Amniotic stem cell (primary cell): Measurements from ENCODE around the gene DNAI4.
"Not testable (repeated sequence)": the region's sequence is repeated elsewhere in the genome, so short reads cannot be mapped to it uniquely, and the experiment has no call there.

Experiments used
- DNase-seq: peaks from one replicate; lab custom pipeline; 2025; lab: John Stamatoyannopoulos, UW

DNAI4 gene

GRCh38 chr1:66929691-66929998 is 5.0 kb upstream of the DNAI4 start:
- peak; percentile 66 for DNase-seq

- DNase-seq: no peak
These were observed 4.6 kb upstream of the DNAI4 start for GRCh38 chr1:66929146-66929688.

- DNase-seq: no peak
These were observed 2.9 kb upstream of the DNAI4 start for GRCh38 chr1:66927528-66927927.

- DNase-seq: no peak
These were observed 1.3 kb upstream of the DNAI4 start for GRCh38 chr1:66925944-66926343.

GRCh38 chr1:66925558-66925910 is 878 bp upstream of the DNAI4 start:
- no peak for DNase-seq

- no peak for DNase-seq
These were observed 4.1 kb downstream of the DNAI4 start for GRCh38 chr1:66920543-66920942.

- no peak for DNase-seq
These were observed 4.8 kb downstream of the DNAI4 start for GRCh38 chr1:66919828-66920227.

GRCh38 chr1:66919063-66919462 is 5.6 kb downstream of the DNAI4 start:
- no peak for DNase-seq

GRCh38 chr1:66917476-66917875 is 7.2 kb downstream of the DNAI4 start:
- no peak for DNase-seq

GRCh38 chr1:66916320-66916719 is 8.3 kb downstream of the DNAI4 start:
- no peak for DNase-seq

GRCh38 chr1:66915203-66915602 is 9.5 kb downstream of the DNAI4 start:
- not testable (repeated sequence) for DNase-seq

- DNase-seq: no peak
These were observed 30.9 kb downstream of the DNAI4 start for GRCh38 chr1:66893712-66894111.

- DNase-seq: no peak
These were observed 34.0 kb downstream of the DNAI4 start for GRCh38 chr1:66890621-66891020.

GRCh38 chr1:66889030-66889429 is 35.6 kb downstream of the DNAI4 start:
- no peak for DNase-seq

GRCh38 chr1:66876664-66877063 is 48.0 kb downstream of the DNAI4 start:
- DNase-seq: no peak

GRCh38 chr1:66873111-66873510 is 51.5 kb downstream of the DNAI4 start:
- DNase-seq: no peak

GRCh38 chr1:66872024-66872423 is 52.6 kb downstream of the DNAI4 start:
- not testable (repeated sequence) for DNase-seq

- DNase-seq: no peak
These were observed 57.2 kb downstream of the DNAI4 start for GRCh38 chr1:66867501-66867900.

GRCh38 chr1:66860529-66860928 is 64.1 kb downstream of the DNAI4 start:
- DNase-seq: no peak

GRCh38 chr1:66853379-66853778 is 71.3 kb downstream of the DNAI4 start:
- DNase-seq: no peak

GRCh38 chr1:66852870-66853269 is 71.8 kb downstream of the DNAI4 start:
- DNase-seq: no peak

GRCh38 chr1:66850989-66851388 is 73.7 kb downstream of the DNAI4 start:
- DNase-seq: no peak

GRCh38 chr1:66848193-66848592 is 76.5 kb downstream of the DNAI4 start:
- DNase-seq: no peak

- no peak for DNase-seq
These were observed 83.7 kb downstream of the DNAI4 start for GRCh38 chr1:66840929-66841328.

- DNase-seq: no peak
These were observed 89.7 kb downstream of the DNAI4 start for GRCh38 chr1:66834926-66835325.
